AML-193 (cell line): ENCODE data around the gene VEGFB.

ENCODE experiments used
- DNase-seq, 2 experiments: peaks; one replicate each; lab custom pipeline; 2025; lab: John Stamatoyannopoulos, UW

VEGFB gene

GRCh38 chr11:64284048-64284961 lies 49.9 kb downstream of the VEGFB start, which contains the start of gene BAD:
Gene BAD, minus strand, starts transcription at chr11:64284665. Its CDS starts 297 bp downstream, at chr11:64284368.
- peak; percentile 86 for DNase-seq

GRCh38 chr11:64284962-64285884 lies 50.8 kb downstream of the VEGFB start, which contains the start of gene GPR137:
Gene GPR137, plus strand, starts transcription at chr11:64285848. Its CDS starts 677 bp downstream, at chr11:64286525.
- DNase-seq, result peak; percentile 48 to 63

GRCh38 chr11:64285885-64286800 lies 51.8 kb downstream of the VEGFB start:
- peak in 1 of 2 experiments; percentile 6 for DNase-seq

- no peak for DNase-seq
Measured at GRCh38 chr11:64286801-64287159, 52.4 kb downstream of the VEGFB start.

- no peak for DNase-seq
Measured at GRCh38 chr11:64287676-64288352, 53.4 kb downstream of the VEGFB start.

GRCh38 chr11:64288353-64288750 lies 54.0 kb downstream of the VEGFB start:
- DNase-seq, result no peak
